ENCODE measurements around the gene PON1.

PON1 gene

GRCh38 chr7:95253986-95254385, 70.3 kb downstream of the PON1 start:
- DNase-seq (ENCODE audit: low read depth) = no peak

GRCh38 chr7:95251966-95252365, 72.4 kb downstream of the PON1 start:
- no peak for DNase-seq (ENCODE audit: low read depth)

- DNase-seq (ENCODE audit: low read depth) = no peak
Observed at GRCh38 chr7:95250571-95250970, 73.8 kb downstream of the PON1 start.
